A549 (cell line): ENCODE data around the gene TIMP1.

Experiments used
- CBX2 ChIP-seq: fragments of 200-600 bp; sonication (generic); IDR thresholded peaks from 2 replicates; pipeline ENCODE4 v1.6.1; 2016; ENCODE audit warnings: low read depth, mild to moderate bottlenecking, borderline replicate concordance
- CHD4 ChIP-seq: fragments of 200-600 bp; sonication (generic); IDR thresholded peaks from 2 replicates; pipeline ENCODE4 v1.6.1; 2016; ENCODE audit warnings: antibody characterized with exemption, mild to moderate bottlenecking, borderline replicate concordance
- CTCF ChIP-seq: fragments of >200 bp; sonication (Bioruptor Twin); formaldehyde crosslinking; IDR thresholded peaks from 3 replicates; pipeline ENCODE4 v1.5.1; 2016
- EHMT2 ChIP-seq: fragments of 200-600 bp; sonication (generic); IDR thresholded peaks from 2 replicates; pipeline ENCODE4 v1.6.1; 2016; ENCODE audit warnings: antibody characterized with exemption, low read depth, mild to moderate bottlenecking, moderate library complexity
- EP300 ChIP-seq, 2 experiments: fragments of >200 bp; sonication (Bioruptor Twin); formaldehyde crosslinking; IDR thresholded peaks; 2 replicates in 1 of 2; 3 replicates in 1 of 2; pipeline ENCODE4 v1.6.1; 2016 to 2017
- HOXA7 ChIP-seq: fragments of 250-450 bp; sonication (Bioruptor Pico); IDR thresholded peaks from 2 replicates; pipeline ENCODE4 v1.5.0; 2020; ENCODE audit warnings: mild to moderate bottlenecking, moderate library complexity
- KDM1A ChIP-seq: fragments of 200-600 bp; sonication (generic); IDR thresholded peaks from 2 replicates; pipeline ENCODE4 v1.6.1; 2016; ENCODE audit warnings: low read depth, mild to moderate bottlenecking
- MAZ ChIP-seq: fragments of 150-350 bp; IDR thresholded peaks from 2 replicates; pipeline ENCODE4 v1.6.1; 2014; ENCODE audit warnings: antibody characterized with exemption, low read depth, low read length, borderline replicate concordance
- POLR2A ChIP-seq: IDR thresholded peaks from 2 replicates; pipeline ENCODE4 v1.6.1; 2012; ENCODE audit warnings: mild to moderate bottlenecking, low read length
- RAD21 ChIP-seq, 2 experiments: fragments of >200 bp in 1 of 2; sonication (Bioruptor Twin) in 1 of 2; formaldehyde crosslinking in 1 of 2; IDR thresholded peaks in 1 of 2; conservative IDR thresholded peaks in 1 of 2; 2 replicates in 1 of 2; 3 replicates in 1 of 2; pipeline ENCODE4 v1.6.1; 2012 to 2018; ENCODE audit warnings: inconsistent platforms in 1 of 2
- RCOR1 ChIP-seq: fragments of 150-350 bp; IDR thresholded peaks from 2 replicates; pipeline ENCODE4 v1.6.1; 2014; ENCODE audit warnings: antibody characterized with exemption, low read length, low read depth
- RFX5 ChIP-seq: fragments of 450-650 bp; IDR thresholded peaks from 2 replicates; pipeline ENCODE4 v1.7.1; 2014; ENCODE audit warnings: antibody characterized with exemption, mild to moderate bottlenecking, moderate library complexity
- TF ChIP-seq, protein P1 (sequence below): fragments of >200 bp; sonication (Bioruptor Twin); formaldehyde crosslinking; IDR thresholded peaks from 3 replicates; pipeline ENCODE4 v1.6.1; 2016

DNA sequence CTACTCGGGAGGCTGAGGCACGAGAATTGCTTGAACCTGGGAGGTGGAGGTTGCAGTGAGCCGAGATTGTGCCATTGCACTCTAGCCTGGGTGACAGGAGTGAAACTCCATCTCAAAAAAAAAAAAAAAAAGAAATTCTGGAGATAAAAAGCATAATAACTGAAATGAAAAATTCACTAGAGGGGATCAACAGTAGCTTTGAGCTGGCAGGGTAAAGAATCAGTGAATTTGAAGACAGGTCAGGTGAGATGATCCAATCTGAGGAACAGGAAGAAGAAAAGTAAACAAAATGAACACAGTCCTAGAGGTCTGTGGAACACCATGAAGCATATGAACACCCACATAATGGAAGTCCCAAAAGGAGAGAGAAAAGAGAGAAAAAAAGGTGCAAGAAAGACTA lies 15.0 kb downstream of the TIMP1 start:
- no peak for TF ChIP-seq RAD21 (conservative IDR thresholded peaks at IDR 0.05 in 1 of 2, IDR thresholded peaks at IDR 0.05 in 1 of 2)
- no peak for TF ChIP-seq CTCF
- no peak for TF ChIP-seq EP300 (IDR thresholded peaks at IDR 0.05)
- no peak for TF ChIP-seq RCOR1
- TF ChIP-seq CHD4: no peak
- TF ChIP-seq CBX2: no peak
- no peak for TF ChIP-seq POLR2A
- TF ChIP-seq HOXA7: no peak
- no peak for TF ChIP-seq KDM1A
- TF ChIP-seq RFX5: no peak
- no peak for TF ChIP-seq EHMT2
- TF ChIP-seq, protein P1, sequence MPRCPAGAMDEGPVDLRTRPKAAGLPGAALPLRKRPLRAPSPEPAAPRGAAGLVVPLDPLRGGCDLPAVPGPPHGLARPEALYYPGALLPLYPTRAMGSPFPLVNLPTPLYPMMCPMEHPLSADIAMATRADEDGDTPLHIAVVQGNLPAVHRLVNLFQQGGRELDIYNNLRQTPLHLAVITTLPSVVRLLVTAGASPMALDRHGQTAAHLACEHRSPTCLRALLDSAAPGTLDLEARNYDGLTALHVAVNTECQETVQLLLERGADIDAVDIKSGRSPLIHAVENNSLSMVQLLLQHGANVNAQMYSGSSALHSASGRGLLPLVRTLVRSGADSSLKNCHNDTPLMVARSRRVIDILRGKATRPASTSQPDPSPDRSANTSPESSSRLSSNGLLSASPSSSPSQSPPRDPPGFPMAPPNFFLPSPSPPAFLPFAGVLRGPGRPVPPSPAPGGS: no peak
- TF ChIP-seq MAZ: no peak
